ENCODE data around the gene LMAN2. TPM values are rescaled to one million over a fixed set of nuclear protein-coding genes. Genes with fewer than 3 reads are reported as not detected.
A peak's percentile ranks its signal among the peaks of the same experiment; 100 is the strongest.

The LMAN2 gene
- total RNA-seq, 4 donors from 2014 or later, result 144 to 179 (median 154) TPM

DNA sequence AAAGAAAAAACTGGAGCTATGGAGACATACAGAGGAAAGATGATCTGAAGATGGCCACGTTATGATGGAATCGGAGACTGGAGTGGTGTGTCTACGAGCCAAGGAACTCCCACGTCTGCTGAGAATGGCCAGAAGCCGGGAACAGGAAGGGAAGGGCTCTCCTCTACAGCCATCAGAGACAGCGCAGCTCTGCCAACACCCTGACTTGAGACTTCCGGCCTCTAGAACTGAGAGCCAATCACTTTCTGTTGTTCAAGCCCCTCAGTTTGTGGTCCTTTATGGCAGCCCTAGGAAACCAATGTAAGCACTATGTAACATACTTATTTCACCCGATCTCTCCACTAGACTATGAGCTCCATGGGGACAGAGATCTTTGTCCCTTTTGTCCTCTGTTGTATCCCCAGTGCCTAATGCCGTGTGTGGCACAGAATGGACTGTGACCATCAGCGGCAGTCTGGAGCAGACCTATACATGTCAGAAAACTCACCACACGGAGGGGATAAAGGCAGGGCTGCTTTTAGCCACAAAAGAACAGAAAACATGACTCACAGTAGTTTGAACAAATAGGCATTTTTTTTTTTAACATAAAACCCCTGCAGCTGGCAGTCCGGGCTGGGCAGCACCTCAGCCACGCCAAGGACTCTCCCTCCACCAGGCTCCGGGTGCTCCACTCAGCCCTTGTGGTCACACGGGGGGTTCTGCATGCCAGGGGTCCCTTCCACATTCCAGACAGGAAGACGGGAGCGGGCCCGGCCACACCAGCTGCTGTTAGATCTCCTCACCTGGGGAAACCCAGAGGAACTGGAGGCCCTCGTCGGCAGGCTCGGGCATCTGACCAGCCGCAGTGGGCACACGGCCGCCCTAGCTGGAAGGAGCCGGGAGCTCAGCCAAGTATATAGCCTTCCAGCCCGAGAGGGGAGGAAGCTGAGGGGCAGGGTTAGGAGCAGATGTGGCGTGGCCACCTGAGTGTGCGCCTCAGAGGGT, 23.6 kb downstream of the LMAN2 start:
- Histone ChIP-seq H3K4me3 (no peak overlapping the region), H3K36me3 (peaks cover 0 to 60% (median 6%) of the 10 kb centered on the region in 3 donors), H3K27ac (peak overlapping the region in 1 of 4 donors; percentile 15), H3K4me1 (no peaks in the 10 kb centered on the region), H3K9me3 (no peaks in the 10 kb centered on the region), H3K27me3 (no peaks in the 10 kb centered on the region)
- DNase-seq (ENCODE audit: low spot score in 2 of 2), result no peak
- whole genome bisulfite sequencing, 2 donors, result 69 to 74% methylated on average over 28 of the region's 28 CpGs
- TF ChIP-seq POLR2A (IDR thresholded peaks at IDR 0.05), result no peak
- TF ChIP-seq, protein P1, sequence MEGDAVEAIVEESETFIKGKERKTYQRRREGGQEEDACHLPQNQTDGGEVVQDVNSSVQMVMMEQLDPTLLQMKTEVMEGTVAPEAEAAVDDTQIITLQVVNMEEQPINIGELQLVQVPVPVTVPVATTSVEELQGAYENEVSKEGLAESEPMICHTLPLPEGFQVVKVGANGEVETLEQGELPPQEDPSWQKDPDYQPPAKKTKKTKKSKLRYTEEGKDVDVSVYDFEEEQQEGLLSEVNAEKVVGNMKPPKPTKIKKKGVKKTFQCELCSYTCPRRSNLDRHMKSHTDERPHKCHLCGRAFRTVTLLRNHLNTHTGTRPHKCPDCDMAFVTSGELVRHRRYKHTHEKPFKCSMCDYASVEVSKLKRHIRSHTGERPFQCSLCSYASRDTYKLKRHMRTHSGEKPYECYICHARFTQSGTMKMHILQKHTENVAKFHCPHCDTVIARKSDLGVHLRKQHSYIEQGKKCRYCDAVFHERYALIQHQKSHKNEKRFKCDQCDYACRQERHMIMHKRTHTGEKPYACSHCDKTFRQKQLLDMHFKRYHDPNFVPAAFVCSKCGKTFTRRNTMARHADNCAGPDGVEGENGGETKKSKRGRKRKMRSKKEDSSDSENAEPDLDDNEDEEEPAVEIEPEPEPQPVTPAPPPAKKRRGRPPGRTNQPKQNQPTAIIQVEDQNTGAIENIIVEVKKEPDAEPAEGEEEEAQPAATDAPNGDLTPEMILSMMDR (IDR thresholded peaks at IDR 0.05), result no peak
- TF ChIP-seq EP300 (IDR thresholded peaks at IDR 0.05), result no peak

DNA sequence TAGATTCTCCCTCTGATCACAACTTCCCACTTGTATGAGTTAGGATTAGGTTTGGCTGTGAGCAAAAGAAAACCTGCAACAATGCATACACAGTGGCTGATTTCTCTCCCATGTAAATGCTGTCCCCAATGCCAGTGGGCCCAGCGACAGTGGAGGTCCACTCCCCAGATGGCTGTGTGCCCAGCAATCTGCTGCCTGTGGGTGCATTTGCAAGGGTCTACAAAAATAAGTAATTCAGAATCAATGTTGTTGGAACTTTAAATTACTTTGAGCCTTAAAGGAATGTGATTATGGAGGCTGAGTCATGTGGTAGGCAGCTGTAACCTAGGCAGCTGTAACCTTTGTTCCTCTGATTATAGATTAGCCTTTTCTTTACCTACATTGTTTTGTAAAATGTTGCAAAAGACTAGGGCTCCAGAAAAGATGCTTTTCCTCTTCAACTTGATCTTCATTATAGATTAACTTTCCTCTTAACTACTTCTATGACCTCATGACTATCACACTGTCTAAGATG, 25.5 kb downstream of the LMAN2 start:
- DNase-seq (ENCODE audit: low spot score in 2 of 2), result no peak
- Histone ChIP-seq H3K27ac (no peak overlapping the region), H3K4me3 (no peak overlapping the region), H3K9me3 (no peaks in the 10 kb centered on the region), H3K27me3 (no peaks in the 10 kb centered on the region), H3K36me3 (peaks cover 0 to 42% (median 0%) of the 10 kb centered on the region in 3 donors), H3K4me1 (no peaks in the 10 kb centered on the region)
- 62 to 70% methylated on average over 1 of the region's 1 CpG for WGBS, 2 donors
- TF ChIP-seq POLR2A (IDR thresholded peaks at IDR 0.05) (no peak), EP300 (IDR thresholded peaks at IDR 0.05) (no peak)
- TF ChIP-seq, protein P1 (IDR thresholded peaks at IDR 0.05), result no peak

DNA sequence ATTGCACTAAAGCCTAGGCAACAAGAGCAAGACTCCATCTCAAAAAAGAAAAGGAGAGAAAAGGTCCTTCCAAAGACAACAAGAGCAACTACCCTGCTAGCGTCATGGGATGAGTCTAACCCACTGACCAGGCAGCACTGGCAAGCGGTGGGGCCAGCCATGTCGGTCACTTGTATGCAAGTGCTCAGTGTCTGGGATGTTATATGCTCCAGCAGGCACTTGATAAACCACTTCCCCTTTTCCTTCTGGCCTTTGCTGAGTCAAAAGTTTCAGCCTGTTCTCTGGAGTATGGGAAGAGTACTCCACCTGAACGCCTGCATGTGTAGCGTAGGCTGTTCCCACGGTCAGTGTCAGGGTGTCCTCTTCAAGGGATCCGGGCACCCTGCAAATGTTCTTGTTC, 30.6 kb downstream of the LMAN2 start:
- WGBS, 2 donors, result 80 to 97% methylated on average over 7 of the region's 7 CpGs
- Histone ChIP-seq H3K27me3 (no peaks in the 10 kb centered on the region), H3K9me3 (no peaks in the 10 kb centered on the region), H3K4me3 (no peak overlapping the region), H3K27ac (no peak overlapping the region), H3K36me3 (peaks cover 0 to 27% (median 0%) of the 10 kb centered on the region in 3 donors), H3K4me1 (no peaks in the 10 kb centered on the region)
- DNase-seq (ENCODE audit: low spot score in 2 of 2), result no peak
- no peak for TF ChIP-seq EP300 (IDR thresholded peaks at IDR 0.05)
- TF ChIP-seq, protein P1 (IDR thresholded peaks at IDR 0.05), result no peak
- TF ChIP-seq POLR2A (IDR thresholded peaks at IDR 0.05), result no peak

DNA sequence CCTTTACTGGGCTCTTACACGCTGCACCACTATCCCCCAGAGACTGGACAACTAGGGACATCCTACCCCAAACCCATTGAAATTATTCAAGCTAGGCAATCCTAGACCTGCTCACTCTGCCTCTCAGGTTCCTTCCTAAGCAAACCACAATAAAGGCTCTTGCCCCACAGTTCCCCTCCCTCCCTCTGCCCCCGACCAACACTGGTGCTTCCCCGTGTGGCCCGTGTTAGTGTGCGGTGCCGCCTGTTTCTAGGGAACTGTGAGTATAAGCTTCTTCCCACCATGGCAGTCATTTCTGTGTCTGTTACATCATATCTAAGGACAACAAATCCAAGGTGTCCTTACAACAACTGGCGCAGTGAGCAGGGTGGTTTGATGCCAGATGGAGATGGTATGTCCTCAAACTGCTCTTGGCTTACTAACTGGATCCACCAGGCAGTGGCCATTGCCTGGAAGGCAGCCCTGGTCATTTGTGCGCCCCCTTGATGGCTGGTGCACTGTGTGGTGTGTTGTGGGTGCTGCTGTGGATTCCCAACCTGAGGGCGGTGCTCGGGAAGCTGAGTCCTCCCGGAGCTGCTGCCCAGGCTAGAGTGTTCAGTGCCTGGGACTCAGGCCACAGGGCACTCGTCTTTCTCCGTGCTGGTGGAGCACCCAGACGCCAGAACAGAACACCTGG, 31.4 kb downstream of the LMAN2 start:
- Histone ChIP-seq H3K4me3 (no peak overlapping the region), H3K27ac (no peak overlapping the region), H3K27me3 (no peaks in the 10 kb centered on the region), H3K4me1 (no peaks in the 10 kb centered on the region), H3K36me3 (peaks cover 0 to 25% (median 0%) of the 10 kb centered on the region in 3 donors), H3K9me3 (no peaks in the 10 kb centered on the region)
- WGBS, 2 donors, result 90 to 96% methylated on average over 13 to 14 of the region's 14 CpGs
- DNase-seq (ENCODE audit: low spot score in 2 of 2), result no peak
- TF ChIP-seq EP300 (IDR thresholded peaks at IDR 0.05), result no peak
- TF ChIP-seq POLR2A (IDR thresholded peaks at IDR 0.05), result no peak
- TF ChIP-seq, protein P1 (IDR thresholded peaks at IDR 0.05), result no peak

Data from tibial nerve (tissue), 4 donors.